GM19468 (cell line): ENCODE data around the gene GANAB.
"Not testable (repeated sequence)": the region's sequence is repeated elsewhere in the genome, so short reads cannot be mapped to it uniquely, and the experiment has no call there.

Experiments
- ATAC-seq: cut with Tn5 transposase; IDR thresholded peaks from one replicate; pipeline ENCODE4 v1.9.1; 2021; ENCODE audit warnings: mild to moderate bottlenecking, moderate library complexity, moderate number of reproducible peaks; ENCODE audit not compliant: unreplicated experiment; ENCODE audit errors: extremely low read depth

Gene GANAB

GRCh38 chr11:62645946-62646824 is at the start of gene GANAB:
GANAB (minus strand) TSS chr11:62646613; CDS start chr11:62646599, 14 bp downstream.
- no peak for ATAC-seq

- ATAC-seq = no peak
Measured at GRCh38 chr11:62694455-62695167, 48.2 kb upstream of the GANAB start.

- ATAC-seq = not testable (repeated sequence)
Measured at GRCh38 chr11:62693624-62694023, 47.2 kb upstream of the GANAB start.

GRCh38 chr11:62689421-62690183 is 43.2 kb upstream of the GANAB start, which contains the start of gene LRRN4CL:
LRRN4CL (minus strand) TSS chr11:62689530; CDS start chr11:62688508, 1,022 bp downstream.
- no peak for ATAC-seq

GRCh38 chr11:62688491-62688890 is 42.1 kb upstream of the GANAB start:
- no peak for ATAC-seq

- ATAC-seq = no peak
Measured at GRCh38 chr11:62687508-62688396, 41.3 kb upstream of the GANAB start.

DNA sequence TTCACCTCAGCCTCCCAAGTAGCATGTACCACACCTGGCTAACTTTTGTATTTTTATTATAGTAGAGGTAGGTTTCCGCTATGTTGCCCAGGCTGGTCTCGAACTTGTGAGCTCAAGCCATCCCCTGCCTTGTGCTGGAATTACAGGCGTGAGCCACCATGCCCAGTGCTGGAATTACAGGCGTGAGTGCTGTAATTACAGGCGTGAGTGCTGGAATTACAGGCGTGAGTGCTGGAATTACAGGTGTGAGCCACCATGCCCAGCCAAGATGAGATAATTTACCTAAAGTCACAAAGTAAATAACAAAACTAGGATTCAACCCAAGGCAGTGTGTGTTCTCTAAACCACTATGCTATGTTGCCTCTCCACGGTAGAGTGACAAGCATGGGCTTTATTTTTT is 36.1 kb upstream of the GANAB start:
- no peak for ATAC-seq

- ATAC-seq = no peak
Measured at GRCh38 chr11:62680825-62681240, 34.4 kb upstream of the GANAB start.

GRCh38 chr11:62678770-62679696 is 32.6 kb upstream of the GANAB start, which contains the start of gene UBXN1:
UBXN1 (minus strand) TSS chr11:62679073; CDS start chr11:62678923, 150 bp downstream.
- ATAC-seq = no peak

DNA sequence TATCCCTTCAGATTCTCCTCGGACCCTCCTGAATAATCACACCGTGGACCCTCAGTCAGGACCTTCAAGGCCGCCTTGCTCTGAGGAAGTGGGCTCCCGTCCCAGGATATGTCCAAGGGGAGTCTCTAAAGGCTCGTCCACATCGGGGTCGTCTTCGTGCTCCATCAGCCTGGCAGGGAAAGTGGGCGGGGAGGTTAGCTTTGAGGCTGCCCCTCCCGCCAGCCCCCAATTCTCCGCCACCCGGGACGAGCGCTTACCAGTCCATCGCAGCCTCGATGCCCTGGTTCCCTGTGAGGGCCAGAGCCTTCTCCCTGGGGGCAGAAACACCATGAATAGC is 32.0 kb upstream of the GANAB start:
- no peak for ATAC-seq

DNA sequence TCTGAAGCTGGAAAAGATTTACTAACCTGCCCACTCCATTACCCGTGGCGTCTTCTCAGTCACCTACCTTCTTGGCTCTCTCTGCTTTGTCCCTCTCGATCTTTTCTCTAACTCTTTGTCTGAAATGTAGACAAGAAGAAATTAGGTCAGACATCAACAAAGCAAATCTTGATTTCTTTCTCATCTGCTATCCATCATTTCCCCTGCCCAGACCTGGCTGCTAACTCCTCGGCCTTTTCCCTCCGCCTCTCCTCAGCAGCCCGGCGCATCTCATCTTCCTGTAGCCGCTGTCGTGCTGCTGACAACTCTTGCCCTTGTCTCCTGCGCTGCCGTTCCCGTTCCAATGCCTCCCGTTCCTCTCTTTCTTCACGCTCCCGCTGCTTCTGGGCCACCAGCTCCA is 31.3 kb upstream of the GANAB start:
- ATAC-seq = no peak

DNA sequence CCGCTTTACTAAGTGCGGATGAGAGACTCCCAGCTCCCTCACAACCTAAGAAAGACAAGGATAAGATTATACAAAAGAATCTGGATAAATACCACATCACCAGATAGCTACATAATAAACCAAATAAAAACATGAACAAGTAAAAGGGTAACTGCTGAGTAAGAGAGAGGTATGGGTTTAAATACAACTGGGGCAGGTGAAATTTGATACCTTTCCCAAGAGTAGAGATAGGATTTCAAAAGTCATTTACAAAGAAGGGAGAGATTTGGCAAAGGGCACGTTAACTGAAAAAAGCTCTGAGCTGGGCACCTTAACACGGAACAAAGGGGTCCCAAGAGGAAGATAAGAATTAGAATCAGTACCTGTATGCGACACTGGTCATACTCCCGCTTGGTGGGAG is 30.7 kb upstream of the GANAB start:
- ATAC-seq = no peak

DNA sequence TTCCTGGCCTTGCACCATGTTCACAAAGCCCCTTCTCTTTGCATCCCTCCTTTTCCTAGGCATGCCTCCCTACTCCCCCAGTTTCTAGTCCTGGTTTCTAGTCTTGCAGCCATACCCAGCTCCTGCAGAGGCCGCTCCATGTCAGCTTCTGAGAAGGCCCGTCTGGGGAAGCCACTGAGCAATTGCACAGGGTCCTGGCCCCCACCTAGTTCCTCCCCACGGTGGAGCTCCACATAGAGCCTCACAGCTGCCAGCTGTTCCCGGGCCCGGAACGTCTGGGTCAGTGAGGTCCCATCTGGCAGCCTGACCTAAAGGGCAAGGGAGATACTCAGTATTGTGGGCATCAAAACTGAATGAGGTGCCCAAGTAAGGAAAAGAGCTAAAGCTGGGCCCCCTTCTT is 30.3 kb upstream of the GANAB start:
- no peak for ATAC-seq

GRCh38 chr11:62675415-62675814 is 29.0 kb upstream of the GANAB start:
- not testable (repeated sequence) for ATAC-seq

DNA sequence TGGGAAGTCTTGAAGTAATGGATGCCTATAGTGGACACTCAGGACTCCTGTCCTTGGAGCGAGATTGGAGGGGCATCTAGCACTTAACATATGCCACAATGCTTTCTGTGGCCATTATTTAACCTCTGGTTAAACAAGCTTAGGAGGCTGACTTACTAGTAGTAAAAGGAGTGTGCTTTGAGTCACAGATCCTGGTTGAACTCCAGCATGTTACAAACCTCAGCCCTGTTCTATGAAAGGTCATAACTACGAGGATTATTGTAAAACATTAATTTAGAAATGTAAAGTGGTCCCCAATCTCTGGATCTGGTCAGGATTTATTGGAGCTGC is 26.7 kb upstream of the GANAB start:
- ATAC-seq = no peak

DNA sequence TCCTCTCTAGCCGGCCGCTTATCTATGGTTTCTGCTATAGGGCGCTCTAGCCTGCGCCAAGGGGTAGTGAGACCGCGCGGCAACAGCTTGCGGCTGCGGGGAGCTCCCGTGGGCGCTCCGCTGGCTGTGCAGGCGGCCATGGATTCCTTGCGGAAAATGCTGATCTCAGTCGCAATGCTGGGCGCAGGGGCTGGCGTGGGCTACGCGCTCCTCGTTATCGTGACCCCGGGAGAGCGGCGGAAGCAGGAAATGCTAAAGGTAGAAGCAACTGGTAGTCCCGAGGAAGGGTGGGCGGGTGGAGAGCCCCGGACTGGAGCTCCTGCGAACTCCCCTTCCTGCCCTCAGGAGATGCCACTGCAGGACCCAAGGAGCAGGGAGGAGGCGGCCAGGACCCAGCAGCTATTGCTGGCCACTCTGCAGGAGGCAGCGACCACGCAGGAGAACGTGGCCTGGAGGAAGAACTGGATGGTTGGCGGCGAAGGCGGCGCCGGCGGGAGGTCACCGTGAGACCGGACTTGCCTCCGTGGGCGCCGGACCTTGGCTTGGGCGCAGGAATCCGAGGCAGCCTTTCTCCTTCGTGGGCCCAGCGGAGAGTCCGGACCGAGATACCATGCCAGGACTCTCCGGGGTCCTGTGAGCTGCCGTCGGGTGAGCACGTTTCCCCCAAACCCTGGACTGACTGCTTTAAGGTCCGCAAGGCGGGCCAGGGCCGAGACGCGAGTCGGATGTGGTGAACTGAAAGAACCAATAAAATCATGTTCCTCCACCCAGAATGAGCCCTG is 25.4 kb upstream of the GANAB start, which contains the start of the genes LBHD1 and UQCC3:
TSS of gene LBHD1 (minus strand) at position 660 of the 782 bp plus-strand sequence. CDS start 2,236 bp downstream, outside the sequence.
TSS of gene UQCC3 (plus strand) at position 66 of the 782 bp plus-strand sequence. CDS start at position 139, 73 bp downstream.
- no peak for ATAC-seq

- no peak for ATAC-seq
Measured at GRCh38 chr11:62671236-62671607, 24.8 kb upstream of the GANAB start.
